RWPE1 (cell line): ENCODE measurements around the gene ITPK1.

Experiments
- CTCF ChIA-PET: fragments of 350-600 bp; sonication (Branson Sonifier 250); formaldehyde crosslinking; extraction: SDS; loops from one replicate; lab custom pipeline; 2021; lab: Yijun Ruan, JAX
- POLR2A ChIA-PET: fragments of 400-600 bp; formaldehyde crosslinking; extraction: SDS; loops from one replicate; lab custom pipeline; 2020; ENCODE audit warnings: antibody characterized with exemption; ENCODE audit not compliant: low non-redundant PET; lab: Yijun Ruan, JAX
- DNase-seq: peaks from one replicate; pipeline ENCODE4 v3.0.0; 2012; ENCODE audit warnings: low spot score
- H3K27ac ChIP-seq: fragments of 450-650 bp; 2 replicates; pipeline ENCODE4 v1.5.1; 2017
- CTCF ChIP-seq: fragments of 450-650 bp; conservative IDR thresholded peaks from 2 replicates; pipeline ENCODE4 v1.5.1; 2017; ENCODE audit warnings: low read depth, mild to moderate bottlenecking

ITPK1 gene

GRCh38 chr14:92900660-92901059 is 215.1 kb downstream of the ITPK1 start:
- TF ChIP-seq CTCF = no peak
- CTCF ChIA-PET = no interaction called here
- no peak overlapping the region for H3K27ac ChIP-seq
- POLR2A ChIA-PET = no interaction called here
- no peak for DNase-seq

- TF ChIP-seq CTCF = no peak
- H3K27ac ChIP-seq = no peak overlapping the region
- ChIA-PET CTCF (no interaction called here), POLR2A (no interaction called here)
- no peak for DNase-seq
Measured at GRCh38 chr14:92898566-92899131, 217.1 kb downstream of the ITPK1 start.

- ChIA-PET CTCF (interaction anchor here (0.7 kb wide), 1 partner anchor 54 kb away, joined by 3 read pairs; no protein-coding TSS in a partner anchor), POLR2A (interaction anchor here (0.5 kb wide), 1 partner anchor 29 kb away, joined by 3 read pairs; no protein-coding TSS in a partner anchor)
- DNase-seq = no peak
- H3K27ac ChIP-seq = no peak overlapping the region
- no peak for TF ChIP-seq CTCF
Measured at GRCh38 chr14:92897922-92898565, 217.7 kb downstream of the ITPK1 start.

- no peak for DNase-seq
- no peak for TF ChIP-seq CTCF
- H3K27ac ChIP-seq = no peak overlapping the region
- ChIA-PET POLR2A (no interaction called here), CTCF (no interaction called here)
Measured at GRCh38 chr14:92895352-92895878, 220.3 kb downstream of the ITPK1 start.

GRCh38 chr14:92892589-92892988 is 223.1 kb downstream of the ITPK1 start:
- no peak for TF ChIP-seq CTCF
- ChIA-PET POLR2A (no interaction called here), CTCF (no interaction called here)
- no peak overlapping the region for H3K27ac ChIP-seq
- no peak for DNase-seq

- TF ChIP-seq CTCF = no peak
- H3K27ac ChIP-seq = no peak overlapping the region
- ChIA-PET POLR2A (no interaction called here), CTCF (interaction anchor here (0.6 kb wide), 1 partner anchor 63 kb away, joined by 3 read pairs; no protein-coding TSS in a partner anchor)
- DNase-seq = no peak
Measured at GRCh38 chr14:92890830-92891588, 224.7 kb downstream of the ITPK1 start.
